GM23248 (cell line): ENCODE measurements around the gene HMG20B. TPM values are rescaled to one million over a fixed set of nuclear protein-coding genes. Genes with fewer than 3 reads are reported as not detected.

Experiments
- DNase-seq: peaks from one replicate; pipeline ENCODE4 v3.0.0-alpha.2; 2015
- H2AFZ ChIP-seq: fragments of 200-600 bp; sonication (generic); 2 replicates; pipeline ENCODE4 v1.6.1; 2016; ENCODE audit warnings: antibody characterized with exemption
- H3F3A ChIP-seq: fragments of 200-600 bp; sonication (generic); 2 replicates; pipeline ENCODE4 v1.6.1; 2016; ENCODE audit warnings: mild to moderate bottlenecking, antibody characterized with exemption, mixed run types; ENCODE audit not compliant: insufficient read depth
- H3K27ac ChIP-seq: fragments of 200-600 bp; sonication (generic); 2 replicates; pipeline ENCODE4 v1.5.1; 2016; ENCODE audit warnings: mild to moderate bottlenecking
- H3K27me3 ChIP-seq: fragments of 200-600 bp; sonication (generic); replicated peaks from 2 replicates; pipeline ENCODE4 v1.6.1; 2016; ENCODE audit warnings: mild to moderate bottlenecking; ENCODE audit not compliant: insufficient read depth
- H3K36me3 ChIP-seq: fragments of 200-600 bp; sonication (generic); 2 replicates; pipeline ENCODE4 v1.6.1; 2016; ENCODE audit warnings: low read depth, mild to moderate bottlenecking
- H3K4me1 ChIP-seq: fragments of 200-600 bp; sonication (generic); 2 replicates; pipeline ENCODE4 v1.6.1; 2016; ENCODE audit warnings: mild to moderate bottlenecking; ENCODE audit not compliant: insufficient read depth
- H3K4me2 ChIP-seq: fragments of 200-600 bp; sonication (generic); one replicate; pipeline ENCODE4 v1.6.1; 2016; ENCODE audit warnings: mild to moderate bottlenecking; ENCODE audit not compliant: unreplicated experiment
- H3K4me3 ChIP-seq: fragments of 200-600 bp; sonication (generic); 2 replicates; pipeline ENCODE4 v1.5.1; 2016; ENCODE audit warnings: mild to moderate bottlenecking
- H3K79me2 ChIP-seq: fragments of 200-600 bp; sonication (generic); 2 replicates; pipeline ENCODE4 v1.6.1; 2016; ENCODE audit warnings: mild to moderate bottlenecking; ENCODE audit not compliant: insufficient read depth
- H3K9ac ChIP-seq: fragments of 200-600 bp; sonication (generic); 2 replicates; pipeline ENCODE4 v1.6.1; 2016; ENCODE audit warnings: mild to moderate bottlenecking
- H3K9me2 ChIP-seq: fragments of 200-600 bp; sonication (generic); 2 replicates; pipeline ENCODE4 v1.6.1; 2016; ENCODE audit warnings: mixed run types, mild to moderate bottlenecking, moderate library complexity; ENCODE audit not compliant: insufficient read depth
- H3K9me3 ChIP-seq: fragments of 200-600 bp; sonication (generic); one replicate; pipeline ENCODE4 v1.6.1; 2017; ENCODE audit warnings: low read depth
- H4K20me1 ChIP-seq: fragments of 200-600 bp; sonication (generic); 2 replicates; pipeline ENCODE4 v1.6.0; 2016; ENCODE audit not compliant: insufficient read depth
- EZH2 ChIP-seq: fragments of 200-600 bp; sonication (generic); IDR thresholded peaks from 2 replicates; pipeline ENCODE4 v1.6.1; 2018; ENCODE audit warnings: antibody characterized with exemption, mild to moderate bottlenecking; ENCODE audit not compliant: insufficient read depth, poor library complexity, severe bottlenecking
- EZH2phosphoT487 ChIP-seq: fragments of 200-600 bp; sonication (generic); IDR thresholded peaks from 2 replicates; pipeline ENCODE4 v1.6.1; 2018; ENCODE audit warnings: antibody characterized with exemption, moderate library complexity, mild to moderate bottlenecking, low read depth; ENCODE audit not compliant: insufficient read depth
- WGBS, 2 experiments: methylation state at CpG; one replicate each; pipeline ENCODE4 v1.1.6; 2015 to 2017; ENCODE audit warnings: low lambda C conversion rate in 2 of 2, low coverage in 1 of 2; ENCODE audit errors: missing lambda C conversion rate in 2 of 2; 5-methylcytosine and 5-hydroxymethylcytosine counted together
- in situ Hi-C: fragments of 300-500 bp; cut with MboI; formaldehyde crosslinking; loops from 2 replicates; pipeline ENCODE4 v1.15.0; 2020
- polyA plus RNA-seq: library from polyadenylated mRNA; unstranded; fragments of >200 nt; fragmentation: Nextera tagmentation; extraction: Ambion mirVana; gene quantifications from 2 replicates; pipeline ENCODE4 v1.2.1, GENCODE V29; 2016
- total RNA-seq: library from RNA; depleted of rRNA; stranded (reverse); fragments of >200 nt; shearing (Covaris generic); gene quantifications from 2 replicates; pipeline ENCODE4 v1.2.3, GENCODE V29; 2014

HMG20B gene
- total and polyA plus RNA-seq, 2 experiments from 2014 or later: 83.9 to 112 TPM

GRCh38 chr19:3535981-3536380 is 36.8 kb upstream of the HMG20B start:
- no peaks in the 10 kb centered on the region for H3K9me3 ChIP-seq
- no peaks in the 10 kb centered on the region for H3K79me2 ChIP-seq

GRCh38 chr19:3536429-3537100 is 36.2 kb upstream of the HMG20B start:
- Histone ChIP-seq H3K9ac (no peak overlapping the region), H3K36me3 (no peaks in the 10 kb centered on the region; the same call in 1 of the 2 replicates), H3K4me1 (no peaks in the 10 kb centered on the region), H2AFZ (no peak overlapping the region), H3K9me3 (no peaks in the 10 kb centered on the region), H3K4me3 (no peak overlapping the region), H3K9me2 (no peaks in the 10 kb centered on the region), H3K79me2 (no peaks in the 10 kb centered on the region), H3K27me3 (no peaks in the 10 kb centered on the region), H3F3A (no peaks in the 10 kb centered on the region), H4K20me1 (no peaks in the 10 kb centered on the region), H3K4me2 (no peak overlapping the region), H3K27ac (no peak overlapping the region)
- DNase-seq: no peak
- 69 to 78% methylated on average over 25 to 26 of the region's 27 CpGs for WGBS, 2 experiments
- in situ Hi-C loops: loop anchor here (10.0 kb wide), 1 partner anchor 168 kb away; the partner anchor contains the start of genes PIP5K1C and TJP3
- TF ChIP-seq EZH2: no peak
- no peak for TF ChIP-seq EZH2phosphoT487

More at GRCh38 chr19:3535981-3536380, 36.8 kb upstream of the HMG20B start:
- Histone ChIP-seq H3F3A (no peaks in the 10 kb centered on the region), H3K9ac (no peak overlapping the region), H3K4me1 (no peaks in the 10 kb centered on the region), H3K4me2 (no peak overlapping the region), H3K4me3 (no peak overlapping the region), H2AFZ (no peak overlapping the region), H3K9me2 (no peaks in the 10 kb centered on the region), H4K20me1 (no peaks in the 10 kb centered on the region), H3K27me3 (no peaks in the 10 kb centered on the region), H3K36me3 (no peaks in the 10 kb centered on the region; the same call in 1 of the 2 replicates), H3K27ac (no peak overlapping the region)
- no peak for DNase-seq
- in situ Hi-C loops: loop anchor here (10.0 kb wide), 1 partner anchor 169 kb away; the partner anchor contains the start of genes PIP5K1C and TJP3
- no peak for TF ChIP-seq EZH2phosphoT487
- no peak for TF ChIP-seq EZH2
- 64 to 83% methylated on average over 7 to 10 of the region's 10 CpGs for WGBS, 2 experiments

- no peaks in the 10 kb centered on the region for H4K20me1 ChIP-seq
- H3K79me2 ChIP-seq: no peaks in the 10 kb centered on the region
- H3K9me3 ChIP-seq: no peaks in the 10 kb centered on the region
- peaks cover 3% of the 10 kb centered on the region; the same call in 1 of the 2 replicates for H3F3A ChIP-seq
- WGBS, 2 experiments: 87 to 92% methylated on average over 8 to 13 of the region's 13 CpGs
- no peak overlapping the region for H3K9ac ChIP-seq
- DNase-seq: no peak
- H3K36me3 ChIP-seq: no peaks in the 10 kb centered on the region; the same call in 1 of the 2 replicates
- no peaks in the 10 kb centered on the region for H3K9me2 ChIP-seq
- in situ Hi-C loops: loop anchor here (10.0 kb wide), 1 partner anchor 168 kb away; the partner anchor contains the start of genes PIP5K1C and TJP3
- H3K27me3 ChIP-seq: no peaks in the 10 kb centered on the region
- H3K4me1 ChIP-seq: no peaks in the 10 kb centered on the region
- H2AFZ ChIP-seq: no peak overlapping the region
- no peak overlapping the region for H3K27ac ChIP-seq
- no peak overlapping the region for H3K4me3 ChIP-seq
- TF ChIP-seq EZH2phosphoT487 (no peak), EZH2 (no peak)
- no peak overlapping the region for H3K4me2 ChIP-seq
Measured at GRCh38 chr19:3537101-3537437, 35.7 kb upstream of the HMG20B start.

GRCh38 chr19:3537438-3538240 is 35.1 kb upstream of the HMG20B start:
- Histone ChIP-seq H3K79me2 (no peaks in the 10 kb centered on the region), H3K27me3 (no peaks in the 10 kb centered on the region), H3K36me3 (no peaks in the 10 kb centered on the region; the same call in 1 of the 2 replicates), H3K4me2 (no peak overlapping the region), H2AFZ (no peak overlapping the region), H3K27ac (no peak overlapping the region), H4K20me1 (no peaks in the 10 kb centered on the region), H3K9me2 (no peaks in the 10 kb centered on the region), H3K4me1 (no peaks in the 10 kb centered on the region), H3K9ac (no peak overlapping the region), H3F3A (peaks cover 5% of the 10 kb centered on the region; the same call in 1 of the 2 replicates), H3K4me3 (no peak overlapping the region), H3K9me3 (no peaks in the 10 kb centered on the region)
- DNase-seq: no peak
- 90 to 92% methylated on average over 18 to 22 of the region's 22 CpGs for WGBS, 2 experiments
- in situ Hi-C loops: loop anchor here (10.0 kb wide), 1 partner anchor 167 kb away; the partner anchor contains the start of genes PIP5K1C and TJP3
- TF ChIP-seq EZH2phosphoT487 (no peak), EZH2 (no peak)
